ENCODE data around the gene ADGRV1.

Gene ADGRV1

GRCh38 chr5:91016322-91016721 lies 457.7 kb downstream of the ADGRV1 start:
- TF ChIP-seq CTCF (IDR thresholded peaks at IDR 0.05; ENCODE audit: low read depth, low read length, missing control alignments): no peak
- no peak for DNase-seq (ENCODE audit: extremely low read depth, low read depth)
- H3K4me3 ChIP-seq (replicated peaks; ENCODE audit: low read depth, low read length): no peak overlapping the region

GRCh38 chr5:91016954-91017700 lies 458.5 kb downstream of the ADGRV1 start:
- no peak for TF ChIP-seq CTCF (IDR thresholded peaks at IDR 0.05; ENCODE audit: low read depth, low read length, missing control alignments)
- no peak for DNase-seq (ENCODE audit: extremely low read depth, low read depth)
- no peak overlapping the region for H3K4me3 ChIP-seq (replicated peaks; ENCODE audit: low read depth, low read length)

- DNase-seq (ENCODE audit: extremely low read depth, low read depth): no peak
- H3K4me3 ChIP-seq (replicated peaks; ENCODE audit: low read depth, low read length): no peak overlapping the region
- no peak for TF ChIP-seq CTCF (IDR thresholded peaks at IDR 0.05; ENCODE audit: low read depth, low read length, missing control alignments)
These were observed 459.6 kb downstream of the ADGRV1 start for GRCh38 chr5:91018200-91018599.

GRCh38 chr5:91018712-91019371 lies 460.2 kb downstream of the ADGRV1 start:
- TF ChIP-seq CTCF (IDR thresholded peaks at IDR 0.05; ENCODE audit: low read depth, low read length, missing control alignments): no peak
- H3K4me3 ChIP-seq (replicated peaks; ENCODE audit: low read depth, low read length): no peak overlapping the region
- no peak for DNase-seq (ENCODE audit: extremely low read depth, low read depth)

- no peak overlapping the region for H3K4me3 ChIP-seq (replicated peaks; ENCODE audit: low read depth, low read length)
- DNase-seq (ENCODE audit: extremely low read depth, low read depth): no peak
- no peak for TF ChIP-seq CTCF (IDR thresholded peaks at IDR 0.05; ENCODE audit: low read depth, low read length, missing control alignments)
These were observed 461.6 kb downstream of the ADGRV1 start for GRCh38 chr5:91020065-91020800.

GRCh38 chr5:91022518-91022917 lies 463.9 kb downstream of the ADGRV1 start:
- H3K4me3 ChIP-seq (replicated peaks; ENCODE audit: low read depth, low read length): no peak overlapping the region
- TF ChIP-seq CTCF (IDR thresholded peaks at IDR 0.05; ENCODE audit: low read depth, low read length, missing control alignments): no peak
- no peak for DNase-seq (ENCODE audit: extremely low read depth, low read depth)
